ENCODE results near the gene DAB1. TPM values are rescaled to one million over a fixed set of nuclear protein-coding genes. Genes with fewer than 3 reads are reported as not detected.

The DAB1 gene
- total and polyA plus RNA-seq, 2 of the 8 experiments (the other 6 are each of a cell fraction or from before 2014, with no cell fraction given), result 4.4 to 11.8 TPM

GRCh38 chr1:56979986-56980755 is 443.7 kb downstream of the DAB1 start (continued):
- TF ChIP-seq CHD7 (IDR thresholded peaks at IDR 0.05; ENCODE audit: insufficient replicate concordance, low read length) (no peak), SP4 (IDR thresholded peaks at IDR 0.05; ENCODE audit: low read length) (no peak), ZNF274 (IDR thresholded peaks at IDR 0.05; ENCODE audit: borderline replicate concordance, extremely low read depth, low read length) (no peak), BRCA1 (IDR thresholded peaks at IDR 0.05; ENCODE audit: low read depth, low read length) (no peak), CHD2 (IDR thresholded peaks at IDR 0.05; ENCODE audit: low read length) (no peak), NRF1 (IDR thresholded peaks at IDR 0.05; ENCODE audit: low read depth, low read length) (no peak), CBX5 (IDR thresholded peaks at IDR 0.05; ENCODE audit: low read depth, low read length) (no peak)

Data from H1 (cell line).